Suprapubic skin (tissue), 4 donors: ENCODE measurements around the gene EVI2A. TPM values are rescaled to one million over a fixed set of nuclear protein-coding genes. Genes with fewer than 3 reads are reported as not detected.
"Not testable (repeated sequence)": the region's sequence is repeated elsewhere in the genome, so short reads cannot be mapped to it uniquely, and the experiment has no call there.

ENCODE experiments used
- DNase-seq, 2 donors: peaks; one replicate each; pipeline ENCODE4 v3.0.0-alpha.2; 2019; ENCODE audit warnings: low spot score in 2 of 2
- H3K27ac ChIP-seq: fragments of 200-600 bp; sonication (generic); one replicate; pipeline ENCODE4 v1.5.1; 2019
- H3K27me3 ChIP-seq: fragments of 200-600 bp; sonication (generic); one replicate; pipeline ENCODE4 v1.5.1; 2019
- H3K36me3 ChIP-seq: fragments of 200-600 bp; sonication (generic); one replicate; pipeline ENCODE4 v1.5.1; 2019
- H3K4me1 ChIP-seq: fragments of 200-600 bp; sonication (generic); one replicate; pipeline ENCODE4 v1.5.1; 2019
- H3K4me3 ChIP-seq: fragments of 200-600 bp; sonication (generic); one replicate; pipeline ENCODE4 v1.5.1; 2019; ENCODE audit warnings: mild to moderate bottlenecking
- H3K9me3 ChIP-seq: fragments of 200-600 bp; sonication (generic); one replicate; pipeline ENCODE4 v1.5.1; 2019
- EP300 ChIP-seq: sonication (generic); formaldehyde crosslinking; IDR thresholded peaks from one replicate; pipeline ENCODE4 v1.6.1; 2017; ENCODE audit warnings: antibody characterized with exemption
- POLR2A ChIP-seq, 2 donors: fragments of 450-650 bp; IDR thresholded peaks; one replicate each; pipeline ENCODE4 v1.6.1; 2017; ENCODE audit warnings: antibody characterized with exemption in 2 of 2, mild to moderate bottlenecking in 2 of 2, moderate library complexity in 2 of 2
- POLR2AphosphoS5 ChIP-seq, 3 donors: sonication (generic); formaldehyde crosslinking; IDR thresholded peaks; one replicate each; pipeline ENCODE4 v1.6.1; 2017; ENCODE audit warnings: antibody characterized with exemption in 3 of 3
- WGBS: methylation state at CpG from one replicate; pipeline ENCODE4 v1.1.5; 2018; 5-methylcytosine and 5-hydroxymethylcytosine counted together
- total RNA-seq, 4 donors: library from RNA; depleted of rRNA; stranded (reverse); fragments of >200 nt; gene quantifications; one replicate each; pipeline ENCODE4 v1.1.0, GENCODE V29; 2016
- TF ChIP-seq, protein P1 (sequence below), 2 donors: fragments of 200-600 bp in 1 of 2; fragments of 450-650 bp in 1 of 2; sonication (generic) in 1 of 2; IDR thresholded peaks; one replicate each; pipeline ENCODE4 v1.5.1; 2016 to 2019; ENCODE audit warnings: antibody characterized with exemption in 2 of 2, mild to moderate bottlenecking in 1 of 2, moderate library complexity in 1 of 2

Gene EVI2A
- total RNA-seq, 4 donors from 2014 or later = 1.2 to 3.3 (median 1.9) TPM

DNA sequence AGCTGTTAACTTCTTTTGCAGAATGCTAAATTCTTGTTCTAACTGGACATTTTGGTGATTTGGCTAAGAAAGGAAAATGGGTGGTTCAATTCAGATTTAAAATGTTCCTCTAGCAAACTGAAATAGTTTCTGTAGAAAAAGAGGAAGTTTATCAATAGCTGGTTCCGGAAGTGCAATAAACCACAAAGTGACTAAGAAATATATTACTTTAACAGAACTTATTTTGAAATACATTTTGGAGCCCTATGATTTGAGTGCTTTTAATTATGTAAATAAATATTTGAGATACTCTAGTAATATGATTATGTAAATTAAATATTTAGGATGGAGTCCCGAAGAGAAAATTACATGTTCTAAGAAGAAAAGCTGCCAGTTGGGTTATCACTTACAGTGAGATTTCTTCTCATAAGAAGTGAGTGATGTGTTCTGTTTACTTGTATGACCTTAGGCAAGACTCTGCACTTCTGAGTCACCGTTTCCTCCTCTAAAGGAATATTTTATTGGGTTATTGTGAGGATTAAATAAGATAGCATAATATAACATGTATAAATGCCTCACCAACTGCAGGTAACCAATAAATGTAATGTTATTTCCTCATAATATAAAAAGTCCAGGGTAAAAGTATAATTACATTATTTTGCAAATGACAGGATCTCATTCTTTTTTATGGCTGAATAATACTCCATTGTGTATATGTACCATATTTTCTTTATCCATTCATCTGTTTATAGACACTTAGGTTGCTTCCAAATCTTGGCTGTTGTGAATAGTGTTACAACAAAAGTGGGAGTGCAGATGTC, 7.2 kb downstream of the EVI2A start, which contains the start of gene EVI2B:
TSS of gene EVI2B (minus strand) at position 73 of the 800 bp plus-strand sequence. CDS start 8,445 bp downstream, outside the sequence.
- H3K4me1 ChIP-seq = peaks cover 12% of the 10 kb centered on the region
- WGBS = 40% methylated on average over 3 of the region's 3 CpGs
- TF ChIP-seq POLR2A (IDR thresholded peaks at IDR 0.05) = no peak
- TF ChIP-seq, protein P1, sequence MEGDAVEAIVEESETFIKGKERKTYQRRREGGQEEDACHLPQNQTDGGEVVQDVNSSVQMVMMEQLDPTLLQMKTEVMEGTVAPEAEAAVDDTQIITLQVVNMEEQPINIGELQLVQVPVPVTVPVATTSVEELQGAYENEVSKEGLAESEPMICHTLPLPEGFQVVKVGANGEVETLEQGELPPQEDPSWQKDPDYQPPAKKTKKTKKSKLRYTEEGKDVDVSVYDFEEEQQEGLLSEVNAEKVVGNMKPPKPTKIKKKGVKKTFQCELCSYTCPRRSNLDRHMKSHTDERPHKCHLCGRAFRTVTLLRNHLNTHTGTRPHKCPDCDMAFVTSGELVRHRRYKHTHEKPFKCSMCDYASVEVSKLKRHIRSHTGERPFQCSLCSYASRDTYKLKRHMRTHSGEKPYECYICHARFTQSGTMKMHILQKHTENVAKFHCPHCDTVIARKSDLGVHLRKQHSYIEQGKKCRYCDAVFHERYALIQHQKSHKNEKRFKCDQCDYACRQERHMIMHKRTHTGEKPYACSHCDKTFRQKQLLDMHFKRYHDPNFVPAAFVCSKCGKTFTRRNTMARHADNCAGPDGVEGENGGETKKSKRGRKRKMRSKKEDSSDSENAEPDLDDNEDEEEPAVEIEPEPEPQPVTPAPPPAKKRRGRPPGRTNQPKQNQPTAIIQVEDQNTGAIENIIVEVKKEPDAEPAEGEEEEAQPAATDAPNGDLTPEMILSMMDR (IDR thresholded peaks at IDR 0.05) = no peak
- no peak for TF ChIP-seq POLR2AphosphoS5 (IDR thresholded peaks at IDR 0.05)
- TF ChIP-seq EP300 = no peak
- peak within 1 kb of the TSS; percentile 27 for H3K4me3 ChIP-seq
- DNase-seq = no peak
- H3K9me3 ChIP-seq = no peaks in the 10 kb centered on the region
- no peaks in the 10 kb centered on the region for H3K36me3 ChIP-seq
- no peaks in the 10 kb centered on the region for H3K27me3 ChIP-seq
- H3K27ac ChIP-seq = peak within 1 kb of the TSS; percentile 32

DNA sequence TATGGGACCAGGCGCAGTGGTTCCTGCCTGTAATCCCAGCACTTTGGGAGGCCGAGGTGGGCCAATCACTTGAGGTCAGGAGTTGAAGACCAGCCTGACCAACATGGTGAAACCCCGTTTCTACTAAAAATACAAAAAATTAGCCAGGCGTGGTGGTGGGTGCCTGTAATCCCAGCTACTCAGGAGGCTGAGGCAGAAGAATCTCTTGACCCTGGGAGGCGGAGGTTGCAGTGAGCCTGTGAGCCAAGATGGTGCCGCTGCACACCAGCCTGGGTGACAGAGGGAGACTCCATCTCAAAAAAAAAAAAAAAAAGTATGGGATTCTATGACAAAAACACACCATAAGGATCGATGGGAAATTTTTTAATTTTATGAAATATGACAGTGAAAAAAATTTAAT, 9.2 kb downstream of the EVI2A start:
- WGBS = 85% methylated on average over 7 of the region's 7 CpGs
- peak overlapping the region; percentile 8 for H3K27ac ChIP-seq
- not testable (repeated sequence) for H3K9me3 ChIP-seq, H3K27me3 ChIP-seq, H3K36me3 ChIP-seq, DNase-seq, H3K4me1 ChIP-seq
- H3K4me3 ChIP-seq = peak overlapping the region; percentile 27

DNA sequence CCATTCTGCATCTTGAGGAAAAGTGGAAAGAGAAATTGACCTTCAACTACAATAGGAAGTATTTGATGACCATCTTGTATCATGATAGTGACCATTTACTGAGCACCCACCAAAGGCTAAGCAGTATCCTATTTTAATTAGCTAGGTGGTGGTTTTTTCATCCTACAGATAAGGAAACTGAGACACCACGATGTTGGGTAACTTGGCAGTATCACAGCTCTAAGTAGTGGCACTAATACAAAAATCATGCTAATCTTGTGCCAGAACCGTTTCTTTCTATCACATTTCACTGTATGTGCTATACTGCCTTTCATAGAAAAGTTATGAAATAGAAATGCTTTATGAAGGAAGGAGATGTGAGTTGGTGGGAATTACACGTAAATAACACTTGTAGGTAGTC, 9.9 kb downstream of the EVI2A start:
- Histone ChIP-seq H3K27me3 (no peaks in the 10 kb centered on the region), H3K4me3 (peak overlapping the region; percentile 27), H3K36me3 (no peaks in the 10 kb centered on the region), H3K4me1 (no peaks in the 10 kb centered on the region), H3K9me3 (no peaks in the 10 kb centered on the region), H3K27ac (peak overlapping the region; percentile 8)
- 80% methylated on average over 3 of the region's 3 CpGs for WGBS
- no peak for DNase-seq
- TF ChIP-seq POLR2A (IDR thresholded peaks at IDR 0.05) (no peak), POLR2AphosphoS5 (IDR thresholded peaks at IDR 0.05) (no peak), EP300 (no peak)
- TF ChIP-seq, protein P1 (IDR thresholded peaks at IDR 0.05) = no peak

DNA sequence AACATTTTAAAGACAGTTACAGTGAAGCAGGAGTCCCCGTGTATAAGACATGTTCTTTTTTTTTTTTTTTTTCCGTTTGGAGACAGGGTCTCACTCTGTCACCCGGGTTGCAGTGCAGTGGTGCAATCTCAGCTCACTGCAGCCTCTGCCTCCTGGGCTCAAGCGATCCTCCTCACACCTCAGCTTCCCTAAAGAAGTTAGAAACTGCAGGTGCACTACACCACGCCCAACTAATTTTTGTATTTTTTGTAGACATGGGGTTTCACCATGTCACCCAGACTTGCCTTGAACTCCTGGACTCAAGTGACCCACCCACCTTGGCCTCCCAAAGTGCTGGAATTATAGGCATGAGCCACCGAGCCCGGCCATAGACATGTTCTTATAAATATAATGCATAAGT, 10.5 kb downstream of the EVI2A start:
- 74% methylated on average over 7 of the region's 7 CpGs for WGBS
- Histone ChIP-seq H3K4me3 (peak overlapping the region; percentile 27), H3K4me1 (no peaks in the 10 kb centered on the region), H3K27ac (no peak overlapping the region), H3K27me3 (no peaks in the 10 kb centered on the region), H3K9me3 (no peaks in the 10 kb centered on the region), H3K36me3 (no peaks in the 10 kb centered on the region)
- TF ChIP-seq EP300 (no peak), POLR2AphosphoS5 (IDR thresholded peaks at IDR 0.05) (no peak), POLR2A (IDR thresholded peaks at IDR 0.05) (no peak)
- TF ChIP-seq, protein P1 (IDR thresholded peaks at IDR 0.05) = no peak
- DNase-seq = no peak

DNA sequence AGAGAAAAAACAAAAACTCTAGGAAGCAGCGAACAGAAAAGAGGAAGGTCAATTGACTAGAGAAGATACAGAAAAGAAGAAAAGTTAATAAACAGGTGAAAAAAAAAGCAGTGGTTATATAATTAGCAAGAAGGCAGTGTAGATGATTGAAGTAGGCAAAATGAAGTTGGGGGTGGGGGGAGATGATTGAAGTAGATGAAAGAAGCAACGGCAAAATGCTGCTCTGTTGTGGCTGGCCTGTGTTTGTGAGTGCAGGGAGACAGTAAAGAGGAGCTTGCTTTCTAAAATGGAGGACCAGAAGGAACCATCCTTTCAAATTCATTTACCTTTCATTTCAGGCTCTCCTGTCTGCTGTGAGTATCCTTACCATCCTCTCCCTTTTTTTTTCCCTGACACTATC, 11.2 kb downstream of the EVI2A start:
- Histone ChIP-seq H3K4me3 (peak overlapping the region; percentile 27), H3K27ac (no peak overlapping the region)

More for the DNA sequence above, 11.2 kb downstream of the EVI2A start:
- Histone ChIP-seq H3K27me3 (no peaks in the 10 kb centered on the region), H3K9me3 (no peaks in the 10 kb centered on the region), H3K36me3 (no peaks in the 10 kb centered on the region), H3K4me1 (no peaks in the 10 kb centered on the region)
- WGBS = 58% methylated on average over 2 of the region's 2 CpGs
- DNase-seq = no peak
- no peak for TF ChIP-seq EP300
- no peak for TF ChIP-seq POLR2A (IDR thresholded peaks at IDR 0.05)
- TF ChIP-seq, protein P1 (IDR thresholded peaks at IDR 0.05) = no peak
- TF ChIP-seq POLR2AphosphoS5 (IDR thresholded peaks at IDR 0.05) = no peak
